Measurements from ENCODE around the gene GLDC. TPM values are rescaled to one million over a fixed set of nuclear protein-coding genes. Genes with fewer than 3 reads are reported as not detected.

GLDC gene
- total RNA-seq, 3 donors from 2014 or later = 0.38 to 0.63 (median 0.58) TPM

GRCh38 chr9:6525326-6526045 lies 120.0 kb downstream of the GLDC start:
- no peak for TF ChIP-seq CTCF (IDR thresholded peaks at IDR 0.05)
- intact Hi-C loops (cut with DNase I, micrococcal nuclease) = no loop called here
- no peak overlapping the region for H3K4me3 ChIP-seq
- H3K4me1 ChIP-seq (ENCODE audit: low read depth) = no peaks in the 10 kb centered on the region
- H3K36me3 ChIP-seq (ENCODE audit: low read depth) = no peaks in the 10 kb centered on the region
- ATAC-seq (no peak), DNase-seq (no peak)
- peaks cover 14% of the 10 kb centered on the region for H3K9me3 ChIP-seq

- Histone ChIP-seq H3K4me3 (no peak overlapping the region), H3K9me3 (peaks cover 14% of the 10 kb centered on the region), H3K36me3 (ENCODE audit: low read depth) (no peaks in the 10 kb centered on the region), H3K4me1 (ENCODE audit: low read depth) (no peaks in the 10 kb centered on the region)
- intact Hi-C loops (cut with DNase I, micrococcal nuclease) = no loop called here
- DNase-seq (no peak), ATAC-seq (no peak)
- TF ChIP-seq CTCF (IDR thresholded peaks at IDR 0.05) = no peak
Observed at GRCh38 chr9:6522263-6522662, 123.3 kb downstream of the GLDC start.

- no peak overlapping the region for H3K4me3 ChIP-seq
- DNase-seq (no peak), ATAC-seq (no peak)
- H3K36me3 ChIP-seq (ENCODE audit: low read depth) = no peaks in the 10 kb centered on the region
- H3K9me3 ChIP-seq = no peaks in the 10 kb centered on the region
- no peak for TF ChIP-seq CTCF (IDR thresholded peaks at IDR 0.05)
- intact Hi-C loops (cut with DNase I, micrococcal nuclease) = no loop called here
- H3K4me1 ChIP-seq (ENCODE audit: low read depth) = no peaks in the 10 kb centered on the region
Observed at GRCh38 chr9:6512085-6512657, 133.4 kb downstream of the GLDC start.

- Histone ChIP-seq H3K4me3 (no peak overlapping the region), H3K9me3 (no peaks in the 10 kb centered on the region), H3K4me1 (ENCODE audit: low read depth) (no peaks in the 10 kb centered on the region), H3K36me3 (ENCODE audit: low read depth) (no peaks in the 10 kb centered on the region)
- intact Hi-C loops (cut with DNase I, micrococcal nuclease) = no loop called here
- ATAC-seq (no peak), DNase-seq (no peak)
- no peak for TF ChIP-seq CTCF (IDR thresholded peaks at IDR 0.05)
Observed at GRCh38 chr9:6506571-6506970, 139.0 kb downstream of the GLDC start.

- ATAC-seq = peak; percentile 92
- intact Hi-C loops (cut with DNase I, micrococcal nuclease) = no loop called here
- H3K4me1 ChIP-seq (ENCODE audit: low read depth) = no peaks in the 10 kb centered on the region
Observed at GRCh38 chr9:6502399-6502798, 143.1 kb downstream of the GLDC start.

More at GRCh38 chr9:6502399-6502798, 143.1 kb downstream of the GLDC start:
- no peaks in the 10 kb centered on the region for H3K36me3 ChIP-seq (ENCODE audit: low read depth)
- no peaks in the 10 kb centered on the region for H3K9me3 ChIP-seq
- no peak for DNase-seq
- no peak overlapping the region for H3K4me3 ChIP-seq
- no peak for TF ChIP-seq CTCF (IDR thresholded peaks at IDR 0.05)

All from mucosa of descending colon (tissue), 3 donors.